Measurements from ENCODE around the gene AP1M1. TPM values are rescaled to one million over a fixed set of nuclear protein-coding genes. Genes with fewer than 3 reads are reported as not detected.

Gene AP1M1
- total RNA-seq, 2 donors from 2014 or later, result 20.0 to 24.4 TPM

GRCh38 chr19:16252459-16253205, 54.9 kb downstream of the AP1M1 start:
- TF ChIP-seq CTCF (IDR thresholded peaks at IDR 0.05), result no peak
- intact Hi-C loops (cut with DNase I), result no loop called here
- Histone ChIP-seq H3K4me3 (no peak overlapping the region), H3K27ac (no peak overlapping the region), H3K27me3 (no peaks in the 10 kb centered on the region), H3K9me3 (no peaks in the 10 kb centered on the region), H3K36me3 (no peaks in the 10 kb centered on the region), H3K4me1 (no peaks in the 10 kb centered on the region), H3K9ac (ENCODE audit: low read depth in 2 of 2, low read length in 2 of 2) (no peak overlapping the region)
- DNase-seq, result peak; percentile 35

- intact Hi-C loops (cut with DNase I), result no loop called here
Measured at GRCh38 chr19:16254851-16255408, 57.2 kb downstream of the AP1M1 start.

DNA sequence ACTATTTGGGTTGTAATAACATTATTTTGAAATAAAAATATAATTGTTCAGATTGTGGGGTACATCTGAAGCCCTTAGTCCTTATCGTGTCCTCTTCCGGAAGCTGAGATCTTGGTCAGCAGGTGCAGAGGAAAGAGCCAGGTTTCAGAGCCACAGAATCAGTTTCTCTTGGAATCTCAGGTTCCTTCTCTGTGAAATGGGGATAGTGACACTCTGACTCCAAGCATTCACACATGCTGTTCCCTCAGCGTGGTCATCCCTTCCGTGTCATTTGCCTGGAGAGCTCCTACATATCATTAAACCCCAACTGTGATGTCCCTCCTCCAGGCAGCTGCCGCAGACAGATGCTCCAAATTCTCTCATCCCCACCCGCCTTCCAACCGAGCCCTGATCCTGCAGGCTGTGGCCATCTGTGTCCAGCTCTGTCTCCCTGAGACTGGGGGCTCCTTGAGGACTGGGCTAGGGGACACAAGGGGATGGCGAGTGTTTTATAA, 59.8 kb downstream of the AP1M1 start:
- intact Hi-C loops (cut with DNase I), result no loop called here
- no peak overlapping the region for H3K9ac ChIP-seq (ENCODE audit: low read depth in 2 of 2, low read length in 2 of 2)
- no peaks in the 10 kb centered on the region for H3K36me3 ChIP-seq
- no peak overlapping the region for H3K27ac ChIP-seq
- DNase-seq, result no peak
- H3K9me3 ChIP-seq, result no peaks in the 10 kb centered on the region
- H3K4me3 ChIP-seq, result no peak overlapping the region
- no peak for TF ChIP-seq CTCF (IDR thresholded peaks at IDR 0.05)
- H3K27me3 ChIP-seq, result no peaks in the 10 kb centered on the region
- H3K4me1 ChIP-seq, result no peaks in the 10 kb centered on the region

More at GRCh38 chr19:16254851-16255408, 57.2 kb downstream of the AP1M1 start:
- Histone ChIP-seq H3K27me3 (no peaks in the 10 kb centered on the region), H3K9ac (ENCODE audit: low read depth in 2 of 2, low read length in 2 of 2) (no peak overlapping the region), H3K9me3 (no peaks in the 10 kb centered on the region), H3K4me3 (no peak overlapping the region), H3K4me1 (no peaks in the 10 kb centered on the region), H3K27ac (no peak overlapping the region), H3K36me3 (no peaks in the 10 kb centered on the region)
- TF ChIP-seq CTCF (IDR thresholded peaks at IDR 0.05), result no peak
- DNase-seq, result no peak

- intact Hi-C loops (cut with DNase I), result no loop called here
- Histone ChIP-seq H3K9ac (ENCODE audit: low read depth in 2 of 2, low read length in 2 of 2) (peak overlapping the region in 1 of 2 donors; percentile 50), H3K36me3 (no peaks in the 10 kb centered on the region), H3K4me3 (no peak overlapping the region), H3K27ac (no peak overlapping the region), H3K4me1 (no peaks in the 10 kb centered on the region), H3K27me3 (no peaks in the 10 kb centered on the region), H3K9me3 (no peaks in the 10 kb centered on the region)
- DNase-seq, result peak; percentile 41
- no peak for TF ChIP-seq CTCF (IDR thresholded peaks at IDR 0.05)
Measured at GRCh38 chr19:16258440-16258903, 60.8 kb downstream of the AP1M1 start.

DNA sequence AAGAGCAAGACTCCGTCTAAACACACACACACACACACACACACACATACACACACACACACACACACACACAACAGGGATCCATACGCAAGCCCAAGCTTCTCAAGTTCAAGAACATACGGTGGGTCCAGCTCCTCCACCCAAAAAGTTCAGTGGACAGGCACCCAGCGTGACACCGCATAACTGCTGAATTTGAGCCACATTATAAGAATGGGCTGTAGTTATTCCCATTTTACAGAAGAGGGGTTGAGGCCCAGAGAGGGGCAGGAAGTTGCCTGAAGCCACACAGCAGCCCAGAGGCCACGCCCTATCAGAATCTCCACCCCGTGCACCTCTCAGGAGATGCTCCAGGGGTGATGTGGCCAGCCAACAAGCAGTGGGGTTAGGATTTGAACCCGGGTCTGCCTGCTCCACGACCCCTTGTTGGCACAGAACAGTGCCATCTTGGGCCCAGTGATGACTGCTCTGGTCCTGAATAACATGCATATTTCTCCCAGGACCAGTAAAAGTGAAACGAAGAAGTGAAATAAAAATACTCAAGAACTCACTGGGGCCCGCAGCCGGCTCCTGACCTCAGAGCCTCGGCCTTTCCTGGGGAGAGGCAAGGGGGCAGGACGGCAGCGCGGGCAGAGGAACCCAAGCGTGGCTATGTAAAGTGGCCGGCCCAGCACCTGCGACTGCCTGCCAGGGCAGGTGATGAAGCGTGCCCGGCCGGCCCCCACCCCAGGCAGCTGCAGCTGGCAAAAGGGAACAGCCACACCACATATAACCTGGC, 61.9 kb downstream of the AP1M1 start:
- Histone ChIP-seq H3K9me3 (no peaks in the 10 kb centered on the region), H3K36me3 (no peaks in the 10 kb centered on the region), H3K9ac (ENCODE audit: low read depth in 2 of 2, low read length in 2 of 2) (peak overlapping the region in 1 of 2 donors; percentile 5), H3K27ac (no peak overlapping the region), H3K4me1 (no peaks in the 10 kb centered on the region), H3K4me3 (no peak overlapping the region), H3K27me3 (no peaks in the 10 kb centered on the region)
- TF ChIP-seq CTCF (IDR thresholded peaks at IDR 0.05), result no peak
- no peak for DNase-seq
- intact Hi-C loops (cut with DNase I), result no loop called here

Data from colonic mucosa (tissue), 4 donors.